CD14-positive monocyte (primary cell): ENCODE data around the gene MYL10. TPM values are rescaled to one million over a fixed set of nuclear protein-coding genes. Genes with fewer than 3 reads are reported as not detected.

Source experiments
- DNase-seq, 3 donors: peaks; one replicate each; pipeline ENCODE4 v3.0.0-alpha.2; 2011 to 2022
- H2AFZ ChIP-seq: 2 replicates; pipeline ENCODE4 v1.6.0; 2012; ENCODE audit warnings: mild to moderate bottlenecking, low read depth, low read length, inconsistent platforms; ENCODE audit not compliant: insufficient read depth, poor library complexity, severe bottlenecking
- H3K27ac ChIP-seq, 2 donors: 1 replicate in 1 of 2; 2 replicates in 1 of 2; pipeline ENCODE4 v1.5.1; 2012 to 2013; ENCODE audit warnings: low read length in 2 of 2, control low read depth in 1 of 2, inconsistent platforms in 1 of 2, low read depth in 1 of 2, mild to moderate bottlenecking in 1 of 2
- H3K27me3 ChIP-seq, 2 donors: one replicate each; pipeline versions ENCODE4 v1.6.0 to v1.6.1; 2011 to 2013; ENCODE audit warnings: low read length in 2 of 2; ENCODE audit not compliant: control insufficient read depth in 2 of 2, insufficient read depth in 2 of 2
- H3K36me3 ChIP-seq, 2 donors: replicated peaks in 1 of 2; 1 replicate in 1 of 2; 2 replicates in 1 of 2; pipeline versions ENCODE4 v1.5.1 to v1.6.1; 2012 to 2013; ENCODE audit warnings: low read length in 2 of 2, control low read depth in 1 of 2, inconsistent platforms in 1 of 2, mild to moderate bottlenecking in 1 of 2; ENCODE audit not compliant: insufficient read depth in 2 of 2, control insufficient read depth in 1 of 2
- H3K4me1 ChIP-seq, 2 donors: 1 replicate in 1 of 2; 2 replicates in 1 of 2; pipeline versions ENCODE4 v1.5.1 to v1.6.1; 2012 to 2013; ENCODE audit warnings: low read length in 2 of 2, control low read depth in 1 of 2, inconsistent platforms in 1 of 2, mild to moderate bottlenecking in 1 of 2, moderate library complexity in 1 of 2; ENCODE audit not compliant: insufficient read depth in 2 of 2, control insufficient read depth in 1 of 2
- H3K4me2 ChIP-seq: replicated peaks from 2 replicates; pipeline ENCODE3; 2012; ENCODE audit warnings: low read length, moderate library complexity, mild to moderate bottlenecking; ENCODE audit not compliant: poor library complexity, severe bottlenecking; ENCODE audit errors: extremely low read depth
- H3K4me3 ChIP-seq, 3 experiments: fragments of 200-600 bp in 1 of 3; sonication (generic) in 1 of 3; replicated peaks in 1 of 3; 1 replicate in 2 of 3; 2 replicates in 1 of 3; pipeline ENCODE4 v1.5.1; 2011 to 2013; ENCODE audit warnings: low read length in 3 of 3, mild to moderate bottlenecking in 3 of 3, control low read depth in 2 of 3, low read depth in 2 of 3, inconsistent platforms in 1 of 3, moderate library complexity in 1 of 3
- H3K79me2 ChIP-seq: 2 replicates; pipeline ENCODE4 v1.6.0; 2012; ENCODE audit warnings: mild to moderate bottlenecking, control low read depth, inconsistent platforms, low read length, moderate library complexity; ENCODE audit not compliant: insufficient read depth
- H3K9ac ChIP-seq: 2 replicates; pipeline ENCODE4 v1.6.0; 2017; ENCODE audit warnings: low read length, mild to moderate bottlenecking; ENCODE audit not compliant: insufficient read depth, poor library complexity, severe bottlenecking
- H3K9me3 ChIP-seq, 2 donors: replicated peaks in 1 of 2; 1 replicate in 1 of 2; 2 replicates in 1 of 2; pipeline versions ENCODE4 v1.5.1 to v1.6.1; 2012 to 2013; ENCODE audit warnings: low read length in 2 of 2, control low read depth in 1 of 2; ENCODE audit not compliant: control insufficient read depth in 1 of 2, insufficient read depth in 1 of 2
- H4K20me1 ChIP-seq: 2 replicates; pipeline ENCODE4 v1.6.0; 2012; ENCODE audit warnings: mild to moderate bottlenecking, low read length, control low read depth, moderate library complexity; ENCODE audit not compliant: insufficient read depth
- H3K27ac Mint-ChIP-seq, 7 donors: one replicate each; pipeline ENCODE4 v1.8.0; 2020; ENCODE audit warnings: mild to moderate bottlenecking in 7 of 7, mixed read lengths in 7 of 7, moderate library complexity in 6 of 7, inconsistent platforms in 2 of 7
- H3K27me3 Mint-ChIP-seq, 3 donors: one replicate each; pipeline ENCODE4 v1.8.0; 2021 to 2022; ENCODE audit warnings: low read depth in 3 of 3, mild to moderate bottlenecking in 3 of 3, mixed read lengths in 3 of 3, moderate library complexity in 3 of 3, inconsistent platforms in 1 of 3
- H3K36me3 Mint-ChIP-seq, 2 donors: one replicate each; pipeline ENCODE4 v1.8.0; 2020; ENCODE audit warnings: mixed read lengths in 2 of 2, inconsistent platforms in 1 of 2, mild to moderate bottlenecking in 1 of 2
- H3K4me1 Mint-ChIP-seq: one replicate; pipeline ENCODE4 v1.8.0; 2020; ENCODE audit warnings: mild to moderate bottlenecking, mixed read lengths
- H3K4me3 Mint-ChIP-seq, 2 donors: one replicate each; pipeline ENCODE4 v1.8.0; 2020; ENCODE audit warnings: mild to moderate bottlenecking in 2 of 2, mixed read lengths in 2 of 2, moderate library complexity in 1 of 2
- H3K9me3 Mint-ChIP-seq, 7 donors: one replicate each; pipeline ENCODE4 v1.8.0; 2020 to 2022; ENCODE audit warnings: mixed read lengths in 7 of 7, mild to moderate bottlenecking in 6 of 7, moderate library complexity in 6 of 7, inconsistent platforms in 2 of 7
- WGBS: methylation state at CpG from one replicate; pipeline ENCODE4 v1.1.5; 2013; ENCODE audit warnings: missing lambda C conversion rate; ENCODE audit not compliant: insufficient coverage; 5-methylcytosine and 5-hydroxymethylcytosine counted together
- intact Hi-C, 2 donors: fragments of 100-400 bp; cut with micrococcal nuclease; formaldehyde crosslinking; loops; one replicate each; pipeline versions ENCODE4 v1.15.0 to v1.15.1; 2023
- polyA plus RNA-seq, 3 donors: library from polyadenylated mRNA; depleted of rRNA in 1 of 3; unstranded in 2 of 3; stranded (reverse) in 1 of 3; fragments of 300-500 nt in 2 of 3; fragments of >200 nt in 1 of 3; fragmentation: Illumina TruSeq in 2 of 3; gene quantifications; 1 replicate in 2 of 3; 2 replicates in 1 of 3; pipeline ENCODE4 v1.2.3, GENCODE V29; 2012 to 2021
- TF ChIP-seq, protein P1 (sequence below): fragments of 200-600 bp; IDR thresholded peaks from one replicate; pipeline ENCODE4 v1.8.0; 2022; ENCODE audit warnings: antibody characterized with exemption, mild to moderate bottlenecking

The MYL10 gene
- polyA plus RNA-seq, 3 donors = not detected

DNA sequence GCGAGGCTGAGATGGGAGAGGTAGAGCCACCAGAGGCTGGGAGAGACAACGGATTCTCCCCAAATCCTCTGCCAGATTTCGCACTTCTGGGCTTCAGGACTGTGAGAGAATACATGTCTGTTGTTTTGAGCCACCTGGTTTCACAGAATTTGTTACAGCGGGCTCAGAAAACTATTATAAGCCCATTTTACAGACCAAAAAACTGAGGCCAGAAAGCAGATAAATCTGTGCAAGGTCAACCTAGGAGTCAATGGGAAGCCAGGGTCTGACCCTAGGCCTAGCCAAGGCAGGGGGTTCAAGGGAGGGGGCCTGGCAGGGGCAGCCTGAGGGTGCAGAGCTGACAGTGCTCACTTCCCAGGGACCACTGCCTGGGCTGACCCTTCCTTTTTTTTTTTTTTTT, 8.7 kb downstream of the MYL10 start:
- Histone ChIP-seq H4K20me1 (no peaks in the 10 kb centered on the region), H3K4me1 (peaks cover 2% of the 10 kb centered on the region in 2 donors), H3K27ac (no peak overlapping the region), H3K9ac (no peak overlapping the region), H3K4me2 (no peak overlapping the region), H3K27me3 (peaks cover 0 to 7% of the 10 kb centered on the region in 2 donors), H3K4me3 (no peak overlapping the region), H3K36me3 (no peaks in the 10 kb centered on the region), H3K9me3 (no peaks in the 10 kb centered on the region), H2AFZ (no peak overlapping the region), H3K79me2 (no peaks in the 10 kb centered on the region)
- Mint-ChIP-seq H3K4me3 (no peak overlapping the region), H3K4me1 (peaks cover 3% of the 10 kb centered on the region), H3K36me3 (no peaks in the 10 kb centered on the region), H3K27me3 (peaks cover 14 to 22% (median 20%) of the 10 kb centered on the region in 3 donors), H3K27ac (peak overlapping the region in 1 of 7 donors; percentile 30), H3K9me3 (peaks cover 0 to 4% (median 0%) of the 10 kb centered on the region in 7 donors)
- DNase-seq = no peak
- intact Hi-C loops = no loop called here
- WGBS = 100% methylated on average over 1 of the region's 4 CpGs
- TF ChIP-seq, protein P1, sequence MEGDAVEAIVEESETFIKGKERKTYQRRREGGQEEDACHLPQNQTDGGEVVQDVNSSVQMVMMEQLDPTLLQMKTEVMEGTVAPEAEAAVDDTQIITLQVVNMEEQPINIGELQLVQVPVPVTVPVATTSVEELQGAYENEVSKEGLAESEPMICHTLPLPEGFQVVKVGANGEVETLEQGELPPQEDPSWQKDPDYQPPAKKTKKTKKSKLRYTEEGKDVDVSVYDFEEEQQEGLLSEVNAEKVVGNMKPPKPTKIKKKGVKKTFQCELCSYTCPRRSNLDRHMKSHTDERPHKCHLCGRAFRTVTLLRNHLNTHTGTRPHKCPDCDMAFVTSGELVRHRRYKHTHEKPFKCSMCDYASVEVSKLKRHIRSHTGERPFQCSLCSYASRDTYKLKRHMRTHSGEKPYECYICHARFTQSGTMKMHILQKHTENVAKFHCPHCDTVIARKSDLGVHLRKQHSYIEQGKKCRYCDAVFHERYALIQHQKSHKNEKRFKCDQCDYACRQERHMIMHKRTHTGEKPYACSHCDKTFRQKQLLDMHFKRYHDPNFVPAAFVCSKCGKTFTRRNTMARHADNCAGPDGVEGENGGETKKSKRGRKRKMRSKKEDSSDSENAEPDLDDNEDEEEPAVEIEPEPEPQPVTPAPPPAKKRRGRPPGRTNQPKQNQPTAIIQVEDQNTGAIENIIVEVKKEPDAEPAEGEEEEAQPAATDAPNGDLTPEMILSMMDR = no peak

DNA sequence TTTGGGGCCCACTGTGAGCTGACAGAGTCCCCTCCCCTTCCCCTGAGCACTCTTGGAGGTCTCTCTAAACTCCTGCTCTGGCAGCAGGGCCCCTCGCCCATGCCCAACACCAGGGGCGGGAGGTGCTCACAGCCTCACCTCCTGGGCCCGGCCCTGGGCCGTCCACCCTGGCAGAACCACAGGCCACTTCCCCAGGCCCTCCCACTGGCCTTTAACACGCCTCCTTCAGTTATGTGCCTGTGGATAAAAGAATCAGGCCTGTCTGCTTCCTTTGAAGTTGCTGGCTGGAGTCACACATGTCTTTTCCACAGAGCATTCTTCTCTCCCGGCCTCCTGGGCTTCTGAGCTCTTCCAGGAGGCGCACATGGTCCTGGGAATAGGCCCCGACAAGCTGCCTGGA, 10.2 kb downstream of the MYL10 start:
- H3K4me1 ChIP-seq = peaks cover 7 to 10% of the 10 kb centered on the region in 2 donors
- no peak for DNase-seq
- H3K27me3 Mint-ChIP-seq = peaks cover 0 to 10% (median 6%) of the 10 kb centered on the region in 3 donors
- H3K27ac Mint-ChIP-seq = no peak overlapping the region
- no peaks in the 10 kb centered on the region for H3K9me3 ChIP-seq
- H3K4me3 Mint-ChIP-seq = no peak overlapping the region
- no peak overlapping the region for H2AFZ ChIP-seq
- H3K9ac ChIP-seq = no peak overlapping the region
- peaks cover 0 to 4% (median 0%) of the 10 kb centered on the region in 7 donors for H3K9me3 Mint-ChIP-seq
- intact Hi-C loops = no loop called here
- TF ChIP-seq, protein P1 = no peak
- no peaks in the 10 kb centered on the region for H4K20me1 ChIP-seq
- H3K36me3 ChIP-seq = no peaks in the 10 kb centered on the region
- H3K36me3 Mint-ChIP-seq = no peaks in the 10 kb centered on the region
- no peaks in the 10 kb centered on the region for H3K79me2 ChIP-seq
- H3K27me3 ChIP-seq = no peaks in the 10 kb centered on the region
- H3K4me2 ChIP-seq = no peak overlapping the region
- peaks cover 11% of the 10 kb centered on the region for H3K4me1 Mint-ChIP-seq
- H3K4me3 ChIP-seq = no peak overlapping the region
- WGBS = 93% methylated on average over 8 of the region's 8 CpGs
- no peak overlapping the region for H3K27ac ChIP-seq
